ENCODE results near the gene CDKN1B.
"Not testable (repeated sequence)": the region's sequence is repeated elsewhere in the genome, so short reads cannot be mapped to it uniquely, and the experiment has no call there.

Gene CDKN1B

GRCh38 chr12:12724421-12725085, 7.4 kb downstream of the CDKN1B start:
- DNase-seq (ENCODE audit: low spot score), result no peak

- DNase-seq (ENCODE audit: low spot score), result peak; percentile 99
Observed at GRCh38 chr12:12725086-12725955, 8.2 kb downstream of the CDKN1B start.

GRCh38 chr12:12725956-12726554, 8.9 kb downstream of the CDKN1B start:
- no peak for DNase-seq (ENCODE audit: low spot score)

- peak; percentile 39 for DNase-seq (ENCODE audit: low spot score)
Observed at GRCh38 chr12:12726555-12727093, 9.5 kb downstream of the CDKN1B start.

GRCh38 chr12:12731178-12731577, 14.0 kb downstream of the CDKN1B start:
- DNase-seq (ENCODE audit: low spot score), result no peak

GRCh38 chr12:12731785-12732184, 14.6 kb downstream of the CDKN1B start:
- DNase-seq (ENCODE audit: low spot score), result no peak

GRCh38 chr12:12733118-12733517, 15.9 kb downstream of the CDKN1B start:
- DNase-seq (ENCODE audit: low spot score), result no peak

GRCh38 chr12:12734054-12734453, 16.9 kb downstream of the CDKN1B start:
- no peak for DNase-seq (ENCODE audit: low spot score)

GRCh38 chr12:12734561-12735071, 17.4 kb downstream of the CDKN1B start:
- DNase-seq (ENCODE audit: low spot score), result peak; percentile 47

GRCh38 chr12:12735301-12735700, 18.1 kb downstream of the CDKN1B start:
- DNase-seq (ENCODE audit: low spot score), result peak; percentile 39

- peak; percentile 65 for DNase-seq (ENCODE audit: low spot score)
Observed at GRCh38 chr12:12736759-12737676, 19.9 kb downstream of the CDKN1B start.

GRCh38 chr12:12738152-12738551, 21.0 kb downstream of the CDKN1B start:
- not testable (repeated sequence) for DNase-seq (ENCODE audit: low spot score)

GRCh38 chr12:12741660-12742059, 24.5 kb downstream of the CDKN1B start:
- DNase-seq (ENCODE audit: low spot score), result no peak

GRCh38 chr12:12744546-12745305, 27.6 kb downstream of the CDKN1B start:
- DNase-seq (ENCODE audit: low spot score), result no peak

- DNase-seq (ENCODE audit: low spot score), result no peak
Observed at GRCh38 chr12:12745576-12746211, 28.5 kb downstream of the CDKN1B start.

- no peak for DNase-seq (ENCODE audit: low spot score)
Observed at GRCh38 chr12:12747278-12747677, 30.1 kb downstream of the CDKN1B start.

- no peak for DNase-seq (ENCODE audit: low spot score)
Observed at GRCh38 chr12:12748044-12748443, 30.9 kb downstream of the CDKN1B start.

GRCh38 chr12:12749433-12749832, 32.3 kb downstream of the CDKN1B start:
- peak; percentile 92 for DNase-seq (ENCODE audit: low spot score)

GRCh38 chr12:12755923-12756322, 38.8 kb downstream of the CDKN1B start:
- no peak for DNase-seq (ENCODE audit: low spot score)

GRCh38 chr12:12757121-12757520, 40.0 kb downstream of the CDKN1B start:
- no peak for DNase-seq (ENCODE audit: low spot score)

Measured in LoVo (cell line).